Activated CD8-positive, alpha-beta memory T cell treated with anti-CD3 and anti-CD28 coated beads, Interleukin-2, amount 50 U/mL, for 24 hours (primary cell): ENCODE data around the gene LHFPL3.
"Not testable (repeated sequence)": the region's sequence is repeated elsewhere in the genome, so short reads cannot be mapped to it uniquely, and the experiment has no call there.

Source experiments
- DNase-seq: peaks from one replicate; pipeline ENCODE4 v3.0.0-alpha.2; 2020; ENCODE audit errors: extremely low read depth

Gene LHFPL3

DNA sequence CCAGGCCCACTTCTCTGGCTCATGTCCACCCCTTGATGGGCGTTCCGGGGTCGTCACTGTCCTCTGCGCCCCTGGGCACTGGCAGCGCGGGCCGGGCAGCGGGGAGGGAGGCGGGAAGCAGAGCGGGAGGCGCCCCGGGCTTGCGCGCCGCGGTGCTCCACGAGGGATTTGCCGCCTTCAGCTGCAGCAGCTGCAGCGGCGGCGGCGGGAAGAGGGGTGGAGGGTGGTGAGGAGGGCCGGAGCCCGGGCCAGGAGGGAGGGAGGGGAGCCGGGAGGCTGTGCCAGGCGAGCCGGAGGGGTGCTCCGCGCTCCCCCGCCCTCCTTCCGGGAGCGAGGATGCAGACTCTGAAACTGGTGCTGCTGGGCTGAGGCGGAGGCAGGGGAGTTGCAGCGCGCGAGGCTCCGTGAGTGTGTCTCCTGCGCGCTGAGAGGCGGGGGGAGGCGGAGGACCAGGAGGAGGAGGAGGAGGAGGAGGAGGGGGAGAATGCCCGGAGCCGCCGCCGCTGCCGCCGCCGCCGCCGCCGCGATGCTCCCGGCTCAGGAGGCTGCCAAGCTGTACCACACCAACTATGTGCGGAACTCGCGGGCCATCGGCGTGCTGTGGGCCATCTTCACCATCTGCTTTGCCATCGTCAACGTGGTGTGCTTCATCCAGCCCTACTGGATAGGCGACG lies at the start of gene LHFPL3:
Gene LHFPL3 (plus strand): TSS at position 308 of the 674 bp plus-strand sequence.
- DNase-seq = no peak

DNA sequence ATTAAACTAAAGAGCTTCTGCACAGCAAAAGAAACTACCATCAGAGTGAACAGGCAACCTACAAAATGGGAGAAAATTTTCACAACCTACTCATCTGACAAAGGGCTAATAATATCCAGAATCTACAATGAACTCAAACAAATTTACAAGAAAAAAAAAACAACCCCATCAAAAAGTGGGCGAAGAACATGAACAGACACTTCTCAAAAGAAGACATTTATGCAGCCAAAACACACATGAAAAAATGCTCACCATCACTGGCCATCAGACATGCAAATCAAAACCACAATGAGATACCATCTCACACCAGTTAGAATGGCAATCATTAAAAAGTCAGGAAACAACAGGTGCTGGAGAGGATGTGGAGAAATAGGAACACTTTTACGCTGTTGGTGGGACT lies 46.7 kb upstream of the LHFPL3 start:
- DNase-seq = not testable (repeated sequence)

DNA sequence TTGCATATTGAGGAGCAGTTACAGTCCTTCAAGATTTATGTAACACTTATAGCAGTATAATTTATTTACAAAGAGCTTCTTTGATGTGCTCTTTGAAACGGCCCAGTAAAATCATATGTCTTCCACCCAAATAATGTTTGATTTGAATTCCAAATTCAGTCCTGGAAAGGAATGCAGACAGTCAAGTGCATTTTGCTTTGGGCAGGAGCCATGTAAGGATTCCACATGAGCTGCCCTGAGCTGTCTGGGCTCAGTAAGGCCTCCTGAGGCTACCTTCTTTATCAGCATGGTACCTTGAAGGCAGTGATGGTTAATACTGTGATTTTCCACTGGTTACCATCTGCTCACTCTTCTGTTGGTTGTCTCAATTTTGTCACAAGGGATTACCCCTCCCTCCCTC lies 41.6 kb upstream of the LHFPL3 start:
- no peak for DNase-seq

DNA sequence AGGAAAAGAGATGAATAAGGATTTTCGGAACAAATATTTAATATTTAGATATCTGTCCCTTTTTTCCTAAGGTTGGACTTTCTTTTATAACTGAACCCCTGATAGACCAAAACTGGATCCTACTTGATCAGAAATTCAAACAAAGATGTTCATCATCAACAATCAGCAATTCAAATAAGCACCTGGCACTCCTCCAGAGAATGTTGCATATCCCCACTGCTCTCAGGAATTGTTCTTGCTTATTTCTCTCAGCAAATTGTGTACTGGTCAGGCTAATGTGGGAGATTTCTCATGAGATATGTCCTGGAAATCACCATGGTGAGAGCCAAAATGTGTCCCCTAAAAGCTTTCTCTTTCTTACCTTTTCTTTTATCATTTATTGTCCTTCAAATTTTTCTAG lies 40.3 kb upstream of the LHFPL3 start:
- DNase-seq = no peak

DNA sequence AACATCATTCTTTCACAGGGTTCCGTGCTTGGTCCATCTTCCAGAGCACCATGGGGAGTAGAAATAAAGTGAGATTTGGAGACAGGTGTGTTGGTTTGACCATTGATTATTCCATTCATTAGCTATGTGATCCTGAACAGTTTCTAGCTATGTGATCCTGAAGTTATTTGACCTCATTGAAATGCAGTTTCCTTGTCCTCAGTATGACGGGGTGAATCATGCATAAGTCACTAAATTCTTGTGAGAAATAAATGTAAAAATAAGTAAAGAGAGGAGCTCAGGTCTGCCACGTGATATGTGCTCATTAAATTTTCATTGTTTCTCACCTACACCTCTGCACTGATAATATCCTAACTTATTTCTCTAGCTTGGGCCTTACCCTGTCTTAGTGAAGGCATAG lies 34.1 kb upstream of the LHFPL3 start:
- no peak for DNase-seq

DNA sequence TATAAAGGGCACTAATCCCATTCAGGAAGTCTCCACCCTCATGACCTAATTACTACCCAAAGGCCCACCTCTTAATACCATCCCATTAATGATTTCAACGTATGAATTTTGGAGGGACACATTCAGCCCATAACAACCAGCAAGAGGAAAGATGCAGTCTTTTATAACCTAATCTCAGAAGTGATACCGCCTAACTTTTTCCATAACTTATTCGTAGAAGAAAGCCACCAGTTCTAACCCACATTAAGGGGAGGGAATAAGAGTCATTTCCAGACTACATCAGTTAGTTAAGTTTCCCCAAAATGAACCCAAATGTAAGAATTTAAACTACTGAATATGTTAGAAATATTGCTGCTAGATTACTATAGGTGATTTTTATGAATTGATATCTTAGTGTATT lies 32.1 kb upstream of the LHFPL3 start:
- no peak for DNase-seq

DNA sequence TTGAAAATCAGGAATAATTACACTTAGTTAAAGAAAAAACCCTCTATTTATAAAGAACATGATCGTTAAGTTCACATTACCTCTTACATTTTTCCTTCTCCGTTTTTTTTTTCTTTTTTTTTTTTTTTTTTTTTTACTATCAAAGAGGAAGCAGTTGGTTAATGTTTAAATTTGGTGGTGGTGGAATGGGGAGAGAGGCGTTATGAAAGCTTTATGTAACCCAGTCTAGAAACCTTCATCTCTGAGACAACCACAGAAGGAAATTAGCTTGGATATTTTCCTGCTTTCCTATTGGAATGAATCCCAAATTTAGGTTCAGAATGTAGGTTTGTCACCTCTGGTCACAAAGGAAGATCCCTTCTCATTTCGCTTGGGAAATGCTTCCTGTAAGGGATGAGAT lies 31.5 kb upstream of the LHFPL3 start:
- no peak for DNase-seq

DNA sequence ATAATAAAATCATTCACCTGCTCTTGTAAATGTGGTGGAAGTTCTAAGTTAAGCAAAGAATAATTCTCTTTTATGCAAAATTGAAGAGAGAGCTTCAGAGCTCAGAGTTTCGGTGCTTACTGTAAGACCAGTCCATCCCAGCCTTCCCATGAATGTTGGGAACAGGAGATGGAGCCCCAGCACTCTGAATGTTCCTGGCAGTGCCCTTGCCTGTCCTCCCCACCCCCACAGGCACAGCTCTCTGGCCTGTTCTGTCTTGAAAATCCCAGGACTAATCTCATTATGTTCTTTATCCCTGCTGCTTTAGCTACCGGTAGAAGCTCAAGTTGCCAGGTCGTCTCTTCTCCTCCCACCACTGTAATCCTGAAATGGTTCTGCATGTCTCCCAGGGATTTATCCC lies 29.1 kb upstream of the LHFPL3 start:
- no peak for DNase-seq

DNA sequence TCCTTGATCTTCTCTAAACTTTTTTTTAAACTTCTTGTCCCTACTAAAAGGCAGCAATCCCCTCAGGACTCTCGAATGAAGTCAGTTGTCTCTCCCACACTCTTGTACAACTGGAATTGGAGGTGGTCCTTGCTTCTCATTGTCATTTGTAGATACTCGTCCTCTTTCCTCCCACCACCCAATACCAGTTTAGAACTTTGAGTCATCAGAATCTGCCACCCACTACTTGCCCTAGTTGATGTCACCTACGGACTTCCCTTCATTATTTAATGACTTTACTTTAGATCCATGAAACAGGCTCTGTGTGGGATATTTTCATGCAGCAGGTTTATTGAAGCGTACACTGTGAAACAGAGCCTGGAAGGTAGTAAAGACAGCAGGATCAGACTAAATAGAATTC lies 28.6 kb upstream of the LHFPL3 start:
- DNase-seq = no peak

DNA sequence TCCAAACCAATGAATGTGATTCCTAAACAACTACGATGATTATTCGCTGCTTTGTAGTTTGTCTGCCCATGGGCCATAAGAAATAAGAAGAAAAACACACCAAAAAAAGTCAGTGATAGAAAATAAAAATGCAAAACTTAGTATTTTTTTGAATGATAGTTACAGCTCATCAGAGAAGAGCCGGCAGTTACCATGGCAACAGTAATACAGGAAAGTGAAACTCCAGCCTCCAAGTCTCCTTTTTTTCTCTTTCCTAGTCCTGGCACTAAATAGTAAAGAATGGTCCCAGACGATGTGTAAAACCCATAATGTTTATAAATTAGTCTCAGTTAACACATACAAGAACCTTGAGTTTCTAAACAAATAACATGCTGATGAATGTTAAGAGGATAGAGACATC lies 21.6 kb upstream of the LHFPL3 start:
- no peak for DNase-seq

DNA sequence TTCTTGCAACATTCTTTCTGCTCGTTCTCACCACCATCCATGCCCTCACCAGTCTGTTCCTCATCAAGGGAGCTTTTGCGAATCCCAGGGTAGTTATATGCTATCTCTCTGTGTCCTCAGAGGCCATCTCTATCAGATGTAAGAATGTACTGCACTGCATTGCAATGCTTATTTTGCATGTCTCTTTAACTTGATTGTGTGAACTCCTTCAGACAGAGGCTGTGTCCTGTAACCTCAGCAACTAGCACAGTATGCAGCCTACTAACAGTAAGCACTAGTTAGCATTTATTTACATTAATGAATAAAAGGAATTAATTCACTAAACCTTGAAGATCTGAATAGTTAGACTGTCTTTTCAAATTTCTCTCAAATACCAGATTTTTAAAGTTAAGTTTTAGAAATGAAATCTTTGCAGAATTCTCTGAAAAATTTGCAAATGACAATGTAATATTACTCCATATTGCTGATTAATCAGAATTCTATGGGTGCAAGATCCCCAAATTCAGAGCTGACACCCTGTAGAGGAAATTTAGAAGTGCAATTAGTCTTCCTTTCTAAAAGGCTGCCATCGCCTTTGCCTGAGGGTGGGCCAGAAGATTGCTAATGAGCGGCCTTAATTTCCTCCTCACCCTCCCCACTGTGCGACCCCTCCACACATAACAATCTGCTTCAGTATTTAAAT lies 10.3 kb upstream of the LHFPL3 start:
- DNase-seq = no peak

DNA sequence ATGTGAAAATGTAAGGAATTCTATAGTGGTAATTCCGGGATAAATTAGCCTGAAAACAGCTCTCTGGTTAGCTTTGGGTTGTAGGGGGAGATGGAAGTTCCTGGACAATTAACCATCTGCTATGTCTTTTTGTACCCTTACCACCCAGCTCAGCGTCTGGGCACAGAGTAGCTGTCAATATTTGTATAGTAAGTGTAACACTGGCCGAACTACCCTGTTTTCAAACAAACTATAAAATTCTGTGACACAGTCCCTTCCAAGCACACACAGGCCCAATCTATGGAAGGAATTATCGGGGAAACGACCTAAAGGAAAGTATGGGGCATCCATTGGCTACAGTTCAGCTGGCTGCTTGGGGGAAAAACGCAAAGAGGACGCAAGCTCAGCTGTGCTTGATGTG lies 869 bp upstream of the LHFPL3 start:
- DNase-seq = no peak

DNA sequence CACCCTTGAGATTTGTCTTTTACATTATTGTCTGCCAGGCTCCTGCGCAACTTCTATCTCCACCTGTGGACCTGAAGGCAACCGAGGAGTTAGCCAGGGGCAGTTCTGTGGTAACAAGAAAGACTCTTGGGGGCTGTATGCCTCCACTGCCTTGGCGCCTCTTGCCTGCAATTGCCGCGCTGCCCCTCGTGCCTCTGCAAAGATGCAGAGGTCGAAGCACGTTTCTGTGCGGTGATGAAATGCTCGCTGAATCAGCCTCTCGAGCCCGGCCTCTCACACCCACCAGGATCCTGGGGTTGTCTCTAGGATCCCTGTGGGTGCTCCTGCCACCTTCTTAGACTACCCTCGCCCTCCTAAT lies 486 bp upstream of the LHFPL3 start:
- DNase-seq = no peak

DNA sequence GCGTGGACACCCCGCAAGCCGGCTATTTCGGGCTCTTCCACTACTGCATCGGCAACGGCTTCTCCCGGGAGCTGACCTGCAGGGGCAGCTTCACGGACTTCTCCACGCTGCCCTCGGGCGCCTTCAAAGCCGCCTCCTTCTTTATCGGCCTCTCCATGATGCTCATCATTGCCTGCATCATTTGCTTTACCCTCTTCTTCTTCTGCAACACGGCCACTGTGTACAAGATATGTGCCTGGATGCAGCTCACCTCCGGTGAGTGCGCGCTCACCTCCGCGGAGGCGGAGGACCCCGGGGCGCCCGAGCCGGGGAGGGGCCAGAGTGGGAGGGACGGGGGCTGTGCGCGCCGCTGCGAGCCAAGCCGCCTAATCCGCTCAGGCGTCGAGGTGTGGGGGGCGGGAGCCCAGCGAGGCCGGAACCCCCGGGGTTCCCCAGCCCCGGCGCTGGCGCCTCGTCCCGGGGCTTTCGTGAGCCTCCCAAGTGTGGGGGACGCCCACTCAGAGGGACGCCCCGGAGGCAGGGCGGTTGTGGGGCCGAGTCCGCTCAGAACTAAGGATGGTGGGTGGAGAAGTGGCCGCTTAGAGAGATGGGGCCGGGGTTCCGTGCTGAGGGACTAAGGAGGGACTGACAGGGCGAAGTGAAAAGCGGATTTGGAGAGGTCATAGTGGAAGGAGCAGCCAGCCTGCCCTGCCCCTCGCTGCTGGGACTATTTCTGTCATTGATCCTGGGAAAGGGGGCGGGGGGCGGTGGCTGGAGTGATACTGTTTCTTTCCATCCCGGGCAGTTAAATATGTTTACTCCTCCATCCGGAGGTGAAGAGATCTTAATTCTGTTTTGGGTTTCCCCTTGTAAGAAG lies 795 bp downstream of the LHFPL3 start:
- DNase-seq = no peak

DNA sequence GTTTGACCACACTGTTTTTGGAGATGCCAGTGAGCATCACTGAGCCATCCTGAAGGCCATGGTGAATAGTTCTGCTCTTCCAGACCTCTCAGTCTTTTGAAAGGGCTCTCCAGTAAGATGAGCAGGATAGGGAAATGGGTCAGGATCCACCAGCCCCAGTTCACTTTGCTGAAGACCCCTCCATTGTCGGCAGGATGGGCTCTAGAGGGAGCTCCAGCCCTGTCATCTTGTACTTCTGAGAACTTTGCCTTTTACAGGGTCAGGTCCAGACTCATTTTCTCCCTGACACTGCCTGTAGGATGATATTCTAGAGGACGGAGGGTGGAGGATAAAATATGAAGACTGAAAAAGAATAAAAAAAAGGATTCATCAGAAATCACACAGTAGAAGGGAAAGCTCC lies 13.1 kb downstream of the LHFPL3 start:
- no peak for DNase-seq

DNA sequence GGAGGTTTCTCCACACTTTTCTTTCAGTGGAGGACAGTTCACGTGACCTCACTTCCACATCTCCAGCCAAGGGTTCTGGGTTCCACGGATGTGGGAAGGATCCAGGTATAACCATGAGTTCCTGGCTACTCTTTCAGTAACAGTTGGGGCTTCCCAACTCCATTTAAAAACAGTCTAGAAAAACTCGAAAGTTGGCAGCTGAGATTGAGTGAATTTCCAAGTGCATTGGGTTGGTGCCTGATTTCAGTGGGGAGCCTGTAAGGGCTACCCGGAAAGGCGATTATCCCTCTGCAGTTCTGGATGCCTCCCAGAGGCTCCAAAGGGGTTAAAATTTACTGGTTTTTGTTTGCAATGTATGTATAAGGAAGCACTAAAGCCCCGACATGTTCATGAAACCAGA lies 24.3 kb downstream of the LHFPL3 start:
- no peak for DNase-seq

DNA sequence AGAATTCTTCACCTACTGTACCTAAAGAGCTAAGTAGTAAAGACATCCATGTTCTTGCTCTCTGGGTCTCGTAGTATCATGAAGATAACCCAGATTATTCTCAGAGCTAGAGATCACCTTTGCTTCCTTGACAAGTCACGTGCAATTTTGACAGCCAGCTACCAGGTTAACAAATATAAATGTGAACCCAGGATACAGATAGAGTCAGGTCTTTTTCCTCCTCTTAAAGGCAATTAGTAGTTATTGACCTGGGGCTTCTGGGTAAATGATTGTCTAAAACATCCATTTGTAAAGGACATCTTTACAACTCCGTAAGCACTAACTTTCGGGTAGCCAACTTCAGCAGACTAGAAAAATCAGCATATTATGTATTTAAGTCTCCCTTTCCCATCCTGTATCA lies 28.8 kb downstream of the LHFPL3 start:
- no peak for DNase-seq

DNA sequence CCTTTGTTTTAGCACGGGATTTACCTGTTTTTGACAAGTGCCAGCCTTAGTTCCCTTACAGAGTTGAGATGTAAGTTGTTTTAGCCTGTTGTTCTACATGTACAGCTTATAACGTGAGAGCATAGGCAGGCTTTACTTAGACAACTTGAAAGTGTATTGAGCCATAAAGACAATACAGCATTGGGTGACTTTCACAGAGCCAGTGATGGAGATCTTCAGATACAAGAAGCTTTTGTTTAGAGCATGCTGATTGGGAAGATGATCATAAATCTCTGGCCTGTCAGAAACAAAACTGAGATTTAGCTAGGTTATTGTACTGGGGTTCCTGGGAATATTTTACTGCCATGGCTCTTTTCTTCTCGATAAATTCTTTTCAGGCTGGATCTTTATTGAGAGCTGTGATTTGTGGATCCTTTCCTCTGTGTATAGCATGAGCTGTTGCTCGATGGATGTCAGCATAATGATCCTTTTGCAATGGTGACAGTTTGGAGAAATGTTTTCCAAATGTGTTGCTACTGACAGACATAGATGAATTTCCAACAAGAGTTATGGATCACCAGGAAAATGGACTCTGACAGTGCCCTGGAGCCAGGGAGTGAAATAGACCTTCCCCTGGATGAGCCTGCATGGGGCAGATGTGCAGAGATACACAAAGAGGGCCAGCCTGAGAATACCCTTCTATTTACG lies 30.2 kb downstream of the LHFPL3 start:
- DNase-seq = no peak

DNA sequence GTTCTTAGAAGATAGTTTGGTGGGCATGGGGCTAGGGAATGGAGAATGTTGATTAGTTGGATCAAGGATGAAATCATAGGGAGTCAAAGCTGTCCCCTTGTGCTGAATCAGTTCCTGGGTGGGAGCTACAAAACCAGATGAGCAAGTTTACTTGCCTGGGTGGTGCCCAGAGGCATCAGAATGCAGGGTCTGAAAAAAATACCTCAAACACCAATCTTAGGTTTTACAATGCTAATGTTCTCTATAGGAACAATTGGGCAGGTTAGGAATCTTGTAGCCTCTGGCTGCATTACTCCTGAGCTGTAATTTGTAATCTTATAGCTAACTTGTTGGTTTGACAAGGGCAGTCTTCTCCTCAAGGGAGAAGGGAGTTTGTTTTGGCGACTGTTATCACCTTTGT lies 34.4 kb downstream of the LHFPL3 start:
- DNase-seq = no peak

DNA sequence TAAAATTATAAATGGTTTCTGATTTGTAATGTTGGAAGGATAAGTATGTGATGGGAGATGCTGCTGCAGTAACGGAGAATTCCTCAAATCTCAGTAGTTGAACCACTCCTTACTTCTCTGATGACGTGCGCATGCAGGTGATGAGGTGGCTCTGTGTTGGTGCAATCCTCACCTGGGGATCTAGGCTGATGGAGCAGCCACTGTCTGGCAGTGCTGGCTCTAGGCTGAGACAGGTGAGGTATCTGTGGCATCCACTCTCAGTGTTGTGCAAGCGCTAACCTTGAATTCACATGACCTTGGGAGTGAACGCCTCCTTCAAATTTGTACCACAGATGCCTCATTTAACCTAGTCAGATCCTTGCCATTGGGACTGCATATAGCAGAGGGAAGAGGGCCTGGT lies 35.0 kb downstream of the LHFPL3 start:
- DNase-seq = no peak

DNA sequence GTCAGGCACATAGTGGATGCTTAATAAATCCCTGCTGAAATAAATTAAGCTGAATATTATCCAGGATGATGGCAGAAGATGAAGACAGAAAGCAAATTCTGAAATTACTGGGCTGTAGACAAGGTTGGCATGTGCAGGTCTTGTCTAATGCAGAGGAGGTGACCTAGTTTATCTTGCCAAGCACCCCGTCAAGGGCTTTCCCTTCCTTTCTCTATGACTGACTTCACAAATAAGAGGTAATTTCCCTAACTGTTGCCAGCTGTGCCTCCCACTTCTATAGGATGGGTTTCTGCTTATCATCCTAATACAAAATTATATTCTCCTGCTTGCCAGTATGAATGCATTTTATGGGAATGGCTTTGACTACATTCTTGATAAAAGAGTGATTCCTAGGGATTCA lies 38.0 kb downstream of the LHFPL3 start:
- no peak for DNase-seq

DNA sequence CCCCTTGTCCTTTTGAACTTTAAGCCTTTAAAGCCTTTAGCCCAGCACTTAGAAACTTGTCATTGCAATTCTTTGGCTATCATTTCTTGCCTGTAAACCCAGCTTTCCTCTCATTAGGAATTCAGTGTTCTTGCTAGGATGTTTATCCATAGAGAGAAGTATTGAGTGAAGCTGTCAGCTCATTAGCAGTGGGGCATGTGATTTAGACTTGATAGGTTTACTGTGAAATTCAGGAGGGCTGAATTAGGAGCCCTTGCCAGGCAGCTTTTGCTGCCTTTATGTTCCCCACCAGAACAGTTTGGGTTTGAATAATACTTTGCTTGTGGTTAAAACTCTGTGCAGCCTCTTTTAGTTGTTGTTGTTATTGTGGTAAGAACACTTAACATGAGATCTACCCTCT lies 39.5 kb downstream of the LHFPL3 start:
- no peak for DNase-seq
